ENCODE measurements around the gene ZFR. TPM values are rescaled to one million over a fixed set of nuclear protein-coding genes. Genes with fewer than 3 reads are reported as not detected.

Gene ZFR
- polyA plus RNA-seq, 1 of the 3 experiments (the other 2 are of a cell fraction): 24.6 TPM

DNA sequence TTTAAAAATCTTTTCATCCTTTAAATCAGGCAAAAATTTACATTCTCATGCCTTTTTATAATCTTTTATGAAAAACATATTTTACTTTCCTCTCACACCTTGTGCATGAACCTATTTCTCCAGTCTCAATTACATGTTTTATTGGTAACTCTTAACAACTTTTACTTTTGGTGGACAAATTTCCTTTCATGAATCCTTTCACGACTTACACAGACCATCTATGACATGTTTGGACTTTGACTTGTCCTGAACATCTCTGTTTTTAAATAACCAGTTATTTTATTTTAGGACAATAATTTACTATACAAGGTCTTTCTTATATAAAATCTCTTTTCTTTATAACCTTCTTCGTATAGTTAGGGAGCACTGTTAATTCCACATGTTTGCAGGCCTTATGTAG, 105.3 kb downstream of the ZFR start:
- H3K27ac ChIP-seq (ENCODE audit: low read depth in 2 of 2, low read length in 1 of 2): no peak overlapping the region
- no peak overlapping the region for H3K9ac ChIP-seq
- H3K9me2 ChIP-seq: no peaks in the 10 kb centered on the region
- H3K9me3 ChIP-seq: peaks cover 20% of the 10 kb centered on the region; the same call in 1 of the 2 replicates
- DNase-seq: no peak
- 31% methylated on average over 2 of the region's 2 CpGs for WGBS (ENCODE audit: low lambda C conversion rate)
- no peaks in the 10 kb centered on the region for H3K79me2 ChIP-seq (ENCODE audit: insufficient read depth)
- H2AFZ ChIP-seq (ENCODE audit: low read depth): no peak overlapping the region
- 0 out of 2 replicates have a peak, but pooled peaks have one; percentile 20 for TF ChIP-seq YY1 (IDR thresholded peaks at IDR 0.05; ENCODE audit: low read depth)
- no peak for TF ChIP-seq RFX5 (IDR thresholded peaks at IDR 0.05; ENCODE audit: low read length)
- no peaks in the 10 kb centered on the region for H3K27me3 ChIP-seq (ENCODE audit: insufficient read depth)
- H3F3A ChIP-seq (replicated peaks; ENCODE audit: insufficient read depth): peaks cover 3% of the 10 kb centered on the region
- H3K4me2 ChIP-seq: no peak overlapping the region
- H4K20me1 ChIP-seq (ENCODE audit: insufficient read depth): no peaks in the 10 kb centered on the region
- peaks cover 0 to 5% of the 10 kb centered on the region in 2 experiments for H3K36me3 ChIP-seq (replicated peaks in 1 of 2; ENCODE audit: control insufficient read depth in 1 of 2, insufficient read depth in 2 of 2, low read length in 1 of 2)
- no peak overlapping the region for H3K4me3 ChIP-seq (ENCODE audit: low read depth in 2 of 2, low read length in 1 of 2)
- ChIA-PET POLR2A (interaction anchor here (0.6 kb wide), 1 partner anchor 32 kb away, joined by 3 read pairs; no protein-coding TSS in a partner anchor), CTCF (interaction anchor here (0.9 to 5.3 kb wide), 3 partner anchors 10 to 107 kb away, joined by 3 to 28 read pairs (median 3); no protein-coding TSS in a partner anchor)
- peaks cover 0 to 4% of the 10 kb centered on the region in 2 experiments; a peak in 1 of 4 replicates for H3K4me1 ChIP-seq (ENCODE audit: control insufficient read depth in 1 of 2, insufficient read depth in 2 of 2, low read depth in 1 of 2, low read length in 1 of 2)

DNA sequence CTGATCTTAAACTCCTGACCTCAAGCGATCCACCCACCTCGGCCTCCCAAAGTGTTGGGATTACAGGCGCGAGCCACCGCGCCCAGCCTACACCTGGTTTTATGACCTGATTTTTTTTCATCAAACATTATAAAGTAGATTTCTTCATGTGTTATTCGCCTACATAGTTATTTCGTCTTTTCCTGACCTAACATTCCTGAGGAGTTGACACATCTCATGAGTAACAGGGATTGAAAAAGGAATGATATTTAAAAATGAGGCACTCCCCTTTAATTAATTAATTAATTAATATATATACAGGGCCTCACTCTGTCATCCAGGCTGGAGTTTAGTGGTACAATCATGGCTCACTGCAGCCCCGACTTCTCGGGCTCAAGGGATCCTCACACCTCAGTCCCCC, 111.6 kb downstream of the ZFR start:
- H3K9me2 ChIP-seq: no peaks in the 10 kb centered on the region
- H4K20me1 ChIP-seq (ENCODE audit: insufficient read depth): no peaks in the 10 kb centered on the region
- ChIA-PET POLR2A (no interaction called here), CTCF (interaction anchor here (1.2 kb wide), 1 partner anchor 10 kb away, joined by 6 read pairs; no protein-coding TSS in a partner anchor)
- H2AFZ ChIP-seq (ENCODE audit: low read depth): no peak overlapping the region
- WGBS (ENCODE audit: low lambda C conversion rate): 84% methylated on average over 10 of the region's 10 CpGs
- no peaks in the 10 kb centered on the region for H3K27me3 ChIP-seq (ENCODE audit: insufficient read depth)
- no peak overlapping the region for H3K9ac ChIP-seq
- no peak overlapping the region for H3K4me3 ChIP-seq (ENCODE audit: low read depth in 2 of 2, low read length in 1 of 2)
- H3K4me1 ChIP-seq (ENCODE audit: control insufficient read depth in 1 of 2, insufficient read depth in 2 of 2, low read depth in 1 of 2, low read length in 1 of 2): no peaks in the 10 kb centered on the region
- H3K36me3 ChIP-seq (replicated peaks in 1 of 2; ENCODE audit: control insufficient read depth in 1 of 2, insufficient read depth in 2 of 2, low read length in 1 of 2): no peaks in the 10 kb centered on the region
- DNase-seq: no peak
- 0 out of 2 replicates have a peak, but pooled peaks cover 4% of the 10 kb centered on the region for H3K9me3 ChIP-seq
- no peak overlapping the region for H3K27ac ChIP-seq (ENCODE audit: low read depth in 2 of 2, low read length in 1 of 2)
- TF ChIP-seq, protein P1, sequence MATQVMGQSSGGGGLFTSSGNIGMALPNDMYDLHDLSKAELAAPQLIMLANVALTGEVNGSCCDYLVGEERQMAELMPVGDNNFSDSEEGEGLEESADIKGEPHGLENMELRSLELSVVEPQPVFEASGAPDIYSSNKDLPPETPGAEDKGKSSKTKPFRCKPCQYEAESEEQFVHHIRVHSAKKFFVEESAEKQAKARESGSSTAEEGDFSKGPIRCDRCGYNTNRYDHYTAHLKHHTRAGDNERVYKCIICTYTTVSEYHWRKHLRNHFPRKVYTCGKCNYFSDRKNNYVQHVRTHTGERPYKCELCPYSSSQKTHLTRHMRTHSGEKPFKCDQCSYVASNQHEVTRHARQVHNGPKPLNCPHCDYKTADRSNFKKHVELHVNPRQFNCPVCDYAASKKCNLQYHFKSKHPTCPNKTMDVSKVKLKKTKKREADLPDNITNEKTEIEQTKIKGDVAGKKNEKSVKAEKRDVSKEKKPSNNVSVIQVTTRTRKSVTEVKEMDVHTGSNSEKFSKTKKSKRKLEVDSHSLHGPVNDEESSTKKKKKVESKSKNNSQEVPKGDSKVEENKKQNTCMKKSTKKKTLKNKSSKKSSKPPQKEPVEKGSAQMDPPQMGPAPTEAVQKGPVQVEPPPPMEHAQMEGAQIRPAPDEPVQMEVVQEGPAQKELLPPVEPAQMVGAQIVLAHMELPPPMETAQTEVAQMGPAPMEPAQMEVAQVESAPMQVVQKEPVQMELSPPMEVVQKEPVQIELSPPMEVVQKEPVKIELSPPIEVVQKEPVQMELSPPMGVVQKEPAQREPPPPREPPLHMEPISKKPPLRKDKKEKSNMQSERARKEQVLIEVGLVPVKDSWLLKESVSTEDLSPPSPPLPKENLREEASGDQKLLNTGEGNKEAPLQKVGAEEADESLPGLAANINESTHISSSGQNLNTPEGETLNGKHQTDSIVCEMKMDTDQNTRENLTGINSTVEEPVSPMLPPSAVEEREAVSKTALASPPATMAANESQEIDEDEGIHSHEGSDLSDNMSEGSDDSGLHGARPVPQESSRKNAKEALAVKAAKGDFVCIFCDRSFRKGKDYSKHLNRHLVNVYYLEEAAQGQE (IDR thresholded peaks at IDR 0.05; ENCODE audit: low read depth, low read length): no peak
- TF ChIP-seq NFIC (IDR thresholded peaks at IDR 0.05; ENCODE audit: borderline replicate concordance): no peak
- no peak for TF ChIP-seq RFX5 (IDR thresholded peaks at IDR 0.05; ENCODE audit: low read length)
- no peak for TF ChIP-seq TAF1 (IDR thresholded peaks at IDR 0.05; ENCODE audit: borderline replicate concordance, low read depth, low read length)
- TF ChIP-seq CHD2 (IDR thresholded peaks at IDR 0.05; ENCODE audit: low read length, partially characterized antibody): no peak
- TF ChIP-seq NRF1 (IDR thresholded peaks at IDR 0.05; ENCODE audit: low read depth, low read length): no peak
- no peak for TF ChIP-seq FOXM1 (IDR thresholded peaks at IDR 0.05; ENCODE audit: low read depth)
- TF ChIP-seq RCOR1 (IDR thresholded peaks at IDR 0.05; ENCODE audit: low read length): no peak
- TF ChIP-seq MEF2A (IDR thresholded peaks at IDR 0.05; ENCODE audit: borderline replicate concordance, low read depth): no peak
- TF ChIP-seq, protein P2, sequence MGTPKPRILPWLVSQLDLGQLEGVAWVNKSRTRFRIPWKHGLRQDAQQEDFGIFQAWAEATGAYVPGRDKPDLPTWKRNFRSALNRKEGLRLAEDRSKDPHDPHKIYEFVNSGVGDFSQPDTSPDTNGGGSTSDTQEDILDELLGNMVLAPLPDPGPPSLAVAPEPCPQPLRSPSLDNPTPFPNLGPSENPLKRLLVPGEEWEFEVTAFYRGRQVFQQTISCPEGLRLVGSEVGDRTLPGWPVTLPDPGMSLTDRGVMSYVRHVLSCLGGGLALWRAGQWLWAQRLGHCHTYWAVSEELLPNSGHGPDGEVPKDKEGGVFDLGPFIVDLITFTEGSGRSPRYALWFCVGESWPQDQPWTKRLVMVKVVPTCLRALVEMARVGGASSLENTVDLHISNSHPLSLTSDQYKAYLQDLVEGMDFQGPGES (IDR thresholded peaks at IDR 0.05; ENCODE audit: low read depth, low read length): no peak
- TF ChIP-seq TEAD4 (IDR thresholded peaks at IDR 0.05; ENCODE audit: borderline replicate concordance, insufficient read depth): no peak
- no peak for TF ChIP-seq TCF12 (IDR thresholded peaks at IDR 0.05)
- TF ChIP-seq, protein P3, sequence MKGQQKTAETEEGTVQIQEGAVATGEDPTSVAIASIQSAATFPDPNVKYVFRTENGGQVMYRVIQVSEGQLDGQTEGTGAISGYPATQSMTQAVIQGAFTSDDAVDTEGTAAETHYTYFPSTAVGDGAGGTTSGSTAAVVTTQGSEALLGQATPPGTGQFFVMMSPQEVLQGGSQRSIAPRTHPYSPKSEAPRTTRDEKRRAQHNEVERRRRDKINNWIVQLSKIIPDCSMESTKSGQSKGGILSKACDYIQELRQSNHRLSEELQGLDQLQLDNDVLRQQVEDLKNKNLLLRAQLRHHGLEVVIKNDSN (IDR thresholded peaks at IDR 0.05; ENCODE audit: borderline replicate concordance, low read depth): no peak
- TF ChIP-seq GABPA (IDR thresholded peaks at IDR 0.05; ENCODE audit: low read depth): no peak
- no peak for TF ChIP-seq SMC3 (IDR thresholded peaks at IDR 0.05; ENCODE audit: low read depth, low read length)
- TF ChIP-seq GATA2 (CRISPR knock-in tag; IDR thresholded peaks at IDR 0.05): no peak
- no peak for TF ChIP-seq EZH2phosphoT487 (IDR thresholded peaks at IDR 0.05; ENCODE audit: borderline replicate concordance, low read depth)
- TF ChIP-seq, protein P4, sequence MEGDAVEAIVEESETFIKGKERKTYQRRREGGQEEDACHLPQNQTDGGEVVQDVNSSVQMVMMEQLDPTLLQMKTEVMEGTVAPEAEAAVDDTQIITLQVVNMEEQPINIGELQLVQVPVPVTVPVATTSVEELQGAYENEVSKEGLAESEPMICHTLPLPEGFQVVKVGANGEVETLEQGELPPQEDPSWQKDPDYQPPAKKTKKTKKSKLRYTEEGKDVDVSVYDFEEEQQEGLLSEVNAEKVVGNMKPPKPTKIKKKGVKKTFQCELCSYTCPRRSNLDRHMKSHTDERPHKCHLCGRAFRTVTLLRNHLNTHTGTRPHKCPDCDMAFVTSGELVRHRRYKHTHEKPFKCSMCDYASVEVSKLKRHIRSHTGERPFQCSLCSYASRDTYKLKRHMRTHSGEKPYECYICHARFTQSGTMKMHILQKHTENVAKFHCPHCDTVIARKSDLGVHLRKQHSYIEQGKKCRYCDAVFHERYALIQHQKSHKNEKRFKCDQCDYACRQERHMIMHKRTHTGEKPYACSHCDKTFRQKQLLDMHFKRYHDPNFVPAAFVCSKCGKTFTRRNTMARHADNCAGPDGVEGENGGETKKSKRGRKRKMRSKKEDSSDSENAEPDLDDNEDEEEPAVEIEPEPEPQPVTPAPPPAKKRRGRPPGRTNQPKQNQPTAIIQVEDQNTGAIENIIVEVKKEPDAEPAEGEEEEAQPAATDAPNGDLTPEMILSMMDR (IDR thresholded peaks at IDR 0.05): no peak
- H3K4me2 ChIP-seq: no peak overlapping the region
- no peaks in the 10 kb centered on the region for H3F3A ChIP-seq (replicated peaks; ENCODE audit: insufficient read depth)
- no peaks in the 10 kb centered on the region for H3K79me2 ChIP-seq (ENCODE audit: insufficient read depth)
